Measurements from ENCODE around the gene METTL6.

DNA sequence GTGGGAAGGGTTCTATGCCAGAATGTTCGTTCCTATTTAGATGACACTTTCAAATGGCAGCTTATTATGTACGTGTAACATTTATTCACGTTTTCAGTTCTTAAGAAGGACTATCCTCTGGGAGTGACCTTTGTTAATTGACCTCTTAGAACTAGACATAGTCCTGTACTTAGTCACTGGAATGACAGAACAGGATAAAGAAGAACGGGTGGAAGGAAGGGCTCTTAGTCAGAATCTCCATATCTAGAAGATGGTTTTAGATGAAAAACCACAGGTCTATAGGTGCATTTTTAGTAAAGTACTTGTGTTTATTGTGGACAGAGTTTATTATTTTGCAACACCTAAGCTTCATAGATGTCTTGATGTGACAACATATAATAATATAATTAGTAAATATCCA is 6.5 kb downstream of the METTL6 start:
- TF ChIP-seq, protein P1, sequence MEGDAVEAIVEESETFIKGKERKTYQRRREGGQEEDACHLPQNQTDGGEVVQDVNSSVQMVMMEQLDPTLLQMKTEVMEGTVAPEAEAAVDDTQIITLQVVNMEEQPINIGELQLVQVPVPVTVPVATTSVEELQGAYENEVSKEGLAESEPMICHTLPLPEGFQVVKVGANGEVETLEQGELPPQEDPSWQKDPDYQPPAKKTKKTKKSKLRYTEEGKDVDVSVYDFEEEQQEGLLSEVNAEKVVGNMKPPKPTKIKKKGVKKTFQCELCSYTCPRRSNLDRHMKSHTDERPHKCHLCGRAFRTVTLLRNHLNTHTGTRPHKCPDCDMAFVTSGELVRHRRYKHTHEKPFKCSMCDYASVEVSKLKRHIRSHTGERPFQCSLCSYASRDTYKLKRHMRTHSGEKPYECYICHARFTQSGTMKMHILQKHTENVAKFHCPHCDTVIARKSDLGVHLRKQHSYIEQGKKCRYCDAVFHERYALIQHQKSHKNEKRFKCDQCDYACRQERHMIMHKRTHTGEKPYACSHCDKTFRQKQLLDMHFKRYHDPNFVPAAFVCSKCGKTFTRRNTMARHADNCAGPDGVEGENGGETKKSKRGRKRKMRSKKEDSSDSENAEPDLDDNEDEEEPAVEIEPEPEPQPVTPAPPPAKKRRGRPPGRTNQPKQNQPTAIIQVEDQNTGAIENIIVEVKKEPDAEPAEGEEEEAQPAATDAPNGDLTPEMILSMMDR (IDR thresholded peaks at IDR 0.05; ENCODE audit: low read depth, low read length, poor library complexity, severe bottlenecking): no peak
- TF ChIP-seq EZH2phosphoT487 (IDR thresholded peaks at IDR 0.05; ENCODE audit: borderline replicate concordance, low read length): no peak
